GM12801 (cell line): ENCODE measurements around the gene AKR7A2.

Experiments used
- TF ChIP-seq, protein P1 (sequence below): IDR thresholded peaks from one replicate; pipeline ENCODE4 v1.5.1; 2011; ENCODE audit warnings: control low read depth; ENCODE audit not compliant: insufficient read length; ENCODE audit errors: extremely low read depth

The AKR7A2 gene

DNA sequence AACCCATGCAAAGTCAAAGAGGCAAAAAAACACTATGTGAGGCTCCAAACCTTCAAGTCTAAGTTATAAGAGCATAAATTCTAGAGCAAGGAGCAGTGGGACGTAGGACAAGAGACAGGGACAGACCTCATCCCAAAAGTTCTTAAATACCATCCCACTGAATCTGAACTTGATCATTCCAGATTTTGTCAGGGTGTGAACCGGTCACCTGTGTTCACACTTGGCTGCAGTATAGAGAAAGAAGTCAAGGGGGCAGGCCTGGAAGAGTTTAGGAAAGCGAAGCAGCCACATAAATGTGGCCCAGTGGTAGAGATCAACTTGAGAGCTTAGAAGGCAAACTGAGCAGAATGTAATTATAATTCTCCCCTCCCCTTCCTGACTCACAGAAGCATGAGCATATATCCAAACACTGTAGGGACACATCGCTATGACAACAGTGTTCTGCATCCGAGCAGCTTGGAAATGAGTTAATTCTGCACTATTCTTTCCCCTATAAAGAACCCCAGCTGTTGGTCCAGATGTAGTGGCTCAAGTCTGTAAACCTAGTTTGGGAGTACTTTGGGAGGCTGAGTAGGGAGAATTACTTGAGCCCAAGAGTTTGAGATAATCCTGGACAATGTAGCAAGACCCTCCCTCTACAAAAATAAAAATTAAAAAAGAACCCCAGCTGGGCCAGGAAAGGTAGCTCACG, 2.7 kb downstream of the AKR7A2 start:
- TF ChIP-seq, protein P1, sequence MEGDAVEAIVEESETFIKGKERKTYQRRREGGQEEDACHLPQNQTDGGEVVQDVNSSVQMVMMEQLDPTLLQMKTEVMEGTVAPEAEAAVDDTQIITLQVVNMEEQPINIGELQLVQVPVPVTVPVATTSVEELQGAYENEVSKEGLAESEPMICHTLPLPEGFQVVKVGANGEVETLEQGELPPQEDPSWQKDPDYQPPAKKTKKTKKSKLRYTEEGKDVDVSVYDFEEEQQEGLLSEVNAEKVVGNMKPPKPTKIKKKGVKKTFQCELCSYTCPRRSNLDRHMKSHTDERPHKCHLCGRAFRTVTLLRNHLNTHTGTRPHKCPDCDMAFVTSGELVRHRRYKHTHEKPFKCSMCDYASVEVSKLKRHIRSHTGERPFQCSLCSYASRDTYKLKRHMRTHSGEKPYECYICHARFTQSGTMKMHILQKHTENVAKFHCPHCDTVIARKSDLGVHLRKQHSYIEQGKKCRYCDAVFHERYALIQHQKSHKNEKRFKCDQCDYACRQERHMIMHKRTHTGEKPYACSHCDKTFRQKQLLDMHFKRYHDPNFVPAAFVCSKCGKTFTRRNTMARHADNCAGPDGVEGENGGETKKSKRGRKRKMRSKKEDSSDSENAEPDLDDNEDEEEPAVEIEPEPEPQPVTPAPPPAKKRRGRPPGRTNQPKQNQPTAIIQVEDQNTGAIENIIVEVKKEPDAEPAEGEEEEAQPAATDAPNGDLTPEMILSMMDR, result no peak

DNA sequence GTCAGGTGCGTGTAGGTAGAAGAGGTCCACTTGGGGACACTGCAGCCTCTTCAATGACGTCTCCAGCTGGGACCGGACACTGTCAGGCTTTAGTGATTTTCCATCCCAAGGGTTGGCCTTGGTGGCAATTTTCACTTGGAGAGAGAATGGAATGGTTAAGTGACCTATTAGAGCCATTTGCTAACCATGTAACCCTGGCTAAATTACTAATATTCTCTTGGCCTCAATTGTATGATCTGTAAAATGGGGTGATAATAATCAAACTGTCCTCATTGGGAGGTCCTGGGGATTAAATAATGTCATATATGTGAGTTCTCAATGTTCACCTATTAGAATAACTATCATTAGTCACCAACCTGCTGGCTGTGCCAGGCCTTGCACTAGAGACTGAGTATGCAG, 3.4 kb downstream of the AKR7A2 start:
- TF ChIP-seq, protein P1, result no peak

DNA sequence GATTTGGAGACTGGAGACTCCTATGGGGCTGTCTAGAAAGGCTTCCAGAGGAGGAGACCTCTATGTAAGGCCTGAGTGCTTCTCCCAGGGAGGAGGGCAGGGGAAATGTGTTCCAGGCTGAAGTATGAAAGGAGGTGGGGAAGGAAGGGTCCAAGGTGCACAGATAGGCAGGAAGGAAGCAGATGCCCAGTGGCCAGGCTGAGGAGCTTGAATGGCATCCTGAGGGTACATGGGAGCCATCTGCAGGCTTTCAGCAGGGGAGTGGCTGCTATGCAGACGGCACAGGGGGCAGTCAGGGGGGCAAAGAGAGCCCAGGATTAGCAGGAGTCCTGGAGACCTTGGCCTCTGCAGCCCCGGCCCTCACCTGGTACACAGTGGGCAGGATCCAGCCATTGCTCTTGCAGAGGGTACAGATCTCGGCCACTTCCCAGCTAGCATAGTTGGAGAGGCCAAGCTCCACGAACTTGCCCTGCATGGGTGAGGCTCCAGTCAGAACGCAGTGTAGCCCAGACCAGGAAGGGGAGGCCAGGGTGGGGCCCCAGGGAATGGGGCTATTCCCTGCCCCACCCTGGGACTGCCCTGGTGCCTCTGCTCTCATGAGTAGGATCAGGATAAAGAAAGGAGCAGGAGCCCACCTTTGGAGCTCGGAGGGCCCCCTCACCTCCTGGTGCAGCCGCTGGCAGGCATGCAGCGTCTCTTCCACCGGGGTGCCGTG, 4.0 kb downstream of the AKR7A2 start:
- TF ChIP-seq, protein P1, result no peak

DNA sequence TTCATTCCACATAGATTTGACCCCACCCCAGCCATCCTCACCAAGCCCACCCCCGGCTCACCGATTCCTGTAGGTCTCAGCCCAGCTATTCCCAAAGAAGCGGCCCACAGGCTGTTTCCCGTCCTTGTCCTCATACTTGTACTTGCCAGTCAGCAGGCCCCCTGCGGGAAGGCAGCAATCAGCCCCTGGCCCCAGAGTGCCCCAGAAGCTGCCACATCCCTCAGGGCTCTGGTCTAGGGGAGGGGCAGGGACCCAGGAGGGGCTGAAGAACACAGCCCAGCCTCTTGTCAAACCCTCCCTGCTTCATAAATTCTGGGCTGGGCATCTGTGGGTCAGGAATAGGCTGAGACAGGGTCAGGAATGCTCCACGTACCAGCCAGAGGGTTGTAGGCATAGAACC, 5.0 kb downstream of the AKR7A2 start:
- TF ChIP-seq, protein P1, result no peak

DNA sequence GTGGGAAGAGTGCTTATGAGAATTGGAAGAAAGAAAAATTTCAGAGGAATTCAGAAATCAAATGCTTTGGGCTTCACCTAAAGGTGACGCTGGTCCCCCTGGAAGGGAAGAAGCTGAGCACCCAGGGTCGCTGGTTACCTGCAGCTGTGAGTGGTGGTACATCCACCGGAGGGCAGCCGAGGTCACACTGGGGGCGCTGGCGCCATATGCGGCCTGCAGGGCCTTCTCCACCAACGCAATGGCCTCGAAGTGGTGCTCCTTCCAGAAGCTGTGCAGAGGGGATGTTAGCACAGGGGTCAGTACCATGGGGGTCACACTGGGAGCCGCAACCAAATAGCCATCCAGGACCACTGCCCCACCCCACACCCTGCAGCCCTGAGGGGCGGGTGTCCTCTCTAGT, 6.1 kb downstream of the AKR7A2 start:
- TF ChIP-seq, protein P1, result no peak

DNA sequence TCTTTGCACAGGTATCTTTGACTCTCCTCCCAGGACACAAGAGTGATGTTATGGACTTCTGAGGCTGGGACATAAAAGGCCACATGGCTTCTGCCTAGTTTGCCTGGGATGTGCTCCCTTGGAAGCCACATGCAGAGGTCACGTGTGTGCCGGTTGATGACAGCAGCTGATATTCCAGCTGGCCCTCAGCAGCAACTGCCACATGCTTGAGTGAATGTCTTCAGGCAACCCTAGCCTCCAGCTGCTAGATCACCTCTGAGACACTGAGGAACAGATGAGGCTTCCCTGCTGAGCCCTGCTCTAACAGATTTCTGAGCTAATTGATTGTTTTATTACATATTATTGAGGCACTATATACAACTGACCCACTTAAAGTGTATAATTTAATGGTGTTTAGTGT, 11.7 kb downstream of the AKR7A2 start:
- TF ChIP-seq, protein P1, result no peak

DNA sequence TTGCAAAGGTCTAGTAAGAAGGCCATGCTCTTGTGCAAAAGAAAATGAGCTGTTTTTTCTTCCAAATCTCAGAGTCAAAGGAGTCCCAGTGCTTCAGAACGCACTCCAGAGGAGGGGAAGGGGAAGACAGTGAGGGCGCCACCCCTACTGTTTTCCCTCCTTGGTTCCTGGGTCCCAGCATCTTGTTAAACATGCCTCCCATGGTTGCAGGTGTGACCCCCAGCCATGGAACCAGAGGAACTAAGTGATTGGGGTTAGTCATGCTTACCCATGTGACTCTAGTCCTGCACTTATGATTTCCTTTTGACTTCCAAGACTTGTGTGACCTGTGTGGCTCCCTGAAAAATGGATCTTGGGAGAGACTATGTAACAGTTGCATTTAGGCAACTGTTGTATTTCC, 17.3 kb downstream of the AKR7A2 start:
- TF ChIP-seq, protein P1, result no peak
